Bone marrow (tissue), 2 donors: Measurements from ENCODE around the gene TPRA1.

Experiments used
- DNase-seq, 2 donors: peaks; one replicate each; lab custom pipeline; 2025; lab: John Stamatoyannopoulos, UW

The TPRA1 gene

GRCh38 chr3:127560051-127560787 is 30.3 kb downstream of the TPRA1 start:
- DNase-seq: no peak

GRCh38 chr3:127556565-127556964 is 34.0 kb downstream of the TPRA1 start:
- DNase-seq: no peak

GRCh38 chr3:127555108-127555507 is 35.4 kb downstream of the TPRA1 start:
- DNase-seq: no peak

- DNase-seq: no peak
Observed at GRCh38 chr3:127552038-127552437, 38.5 kb downstream of the TPRA1 start.

- no peak for DNase-seq
Observed at GRCh38 chr3:127551178-127551577, 39.4 kb downstream of the TPRA1 start.

- no peak for DNase-seq
Observed at GRCh38 chr3:127550468-127551157, 39.9 kb downstream of the TPRA1 start.

GRCh38 chr3:127549826-127550467 is 40.6 kb downstream of the TPRA1 start:
- DNase-seq: no peak

GRCh38 chr3:127547761-127548605 is 42.5 kb downstream of the TPRA1 start:
- peak; percentile 59 to 64 for DNase-seq

GRCh38 chr3:127546970-127547733 is 43.4 kb downstream of the TPRA1 start:
- no peak for DNase-seq

GRCh38 chr3:127546554-127546953 is 44.0 kb downstream of the TPRA1 start:
- no peak for DNase-seq

- no peak for DNase-seq
Observed at GRCh38 chr3:127545711-127546457, 44.6 kb downstream of the TPRA1 start.

- DNase-seq: no peak
Observed at GRCh38 chr3:127545216-127545615, 45.3 kb downstream of the TPRA1 start.

GRCh38 chr3:127544803-127545201 is 45.7 kb downstream of the TPRA1 start:
- no peak for DNase-seq

GRCh38 chr3:127544192-127544802 is 46.2 kb downstream of the TPRA1 start:
- DNase-seq: peak; percentile 29 to 33

- DNase-seq: no peak
Observed at GRCh38 chr3:127543441-127543840, 47.1 kb downstream of the TPRA1 start.

- no peak for DNase-seq
Observed at GRCh38 chr3:127542441-127542952, 48.0 kb downstream of the TPRA1 start.

GRCh38 chr3:127541320-127541719 is 49.2 kb downstream of the TPRA1 start:
- DNase-seq: no peak

GRCh38 chr3:127539366-127540060 is 51.0 kb downstream of the TPRA1 start:
- DNase-seq: no peak

- no peak for DNase-seq
Observed at GRCh38 chr3:127538569-127538968, 52.0 kb downstream of the TPRA1 start.
